Activated naive CD8-positive, alpha-beta T cell treated with anti-CD3 and anti-CD28 coated beads, Interleukin-2, amount 50 U/mL, for 16 hours (primary cell): Measurements from ENCODE around the gene DSCAM.

Source experiments
- DNase-seq: peaks from one replicate; pipeline ENCODE4 v3.0.0-alpha.2; 2020; ENCODE audit warnings: low read depth, low spot score

The DSCAM gene

DNA sequence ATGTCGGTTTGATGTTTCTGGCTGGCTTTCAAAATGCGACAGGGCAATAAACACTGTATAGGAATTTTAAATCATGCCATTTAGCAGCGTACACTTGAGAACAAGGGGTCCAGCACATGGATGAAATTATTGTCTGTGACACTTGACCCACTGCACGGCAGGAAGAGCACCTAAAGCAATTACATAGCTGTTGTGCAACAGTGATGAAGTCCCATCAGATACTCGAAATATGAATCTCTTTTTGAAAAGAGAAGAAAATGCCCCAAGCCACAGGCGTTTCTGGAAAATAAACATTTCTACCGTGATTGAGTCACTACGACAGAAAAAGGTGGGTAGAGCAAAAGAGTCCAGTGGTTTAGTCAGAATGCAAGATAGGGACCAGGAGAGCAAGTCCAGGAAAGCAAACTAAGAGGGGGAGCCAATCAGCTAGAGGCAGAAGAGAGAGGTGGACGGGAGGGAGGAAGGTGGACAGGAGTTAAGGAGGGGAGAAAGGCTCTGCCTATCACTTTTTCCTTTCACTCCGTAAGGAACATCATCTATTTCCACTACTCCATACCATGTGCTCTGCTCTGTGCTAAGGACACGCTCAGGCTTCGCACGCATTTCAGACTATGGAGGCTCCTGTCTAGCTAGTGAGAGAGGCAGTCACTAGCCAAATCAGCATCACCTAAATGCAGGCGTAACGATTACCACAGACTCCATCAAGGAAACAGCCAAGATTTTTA, 6.4 kb downstream of the DSCAM start:
- no peak for DNase-seq

DNA sequence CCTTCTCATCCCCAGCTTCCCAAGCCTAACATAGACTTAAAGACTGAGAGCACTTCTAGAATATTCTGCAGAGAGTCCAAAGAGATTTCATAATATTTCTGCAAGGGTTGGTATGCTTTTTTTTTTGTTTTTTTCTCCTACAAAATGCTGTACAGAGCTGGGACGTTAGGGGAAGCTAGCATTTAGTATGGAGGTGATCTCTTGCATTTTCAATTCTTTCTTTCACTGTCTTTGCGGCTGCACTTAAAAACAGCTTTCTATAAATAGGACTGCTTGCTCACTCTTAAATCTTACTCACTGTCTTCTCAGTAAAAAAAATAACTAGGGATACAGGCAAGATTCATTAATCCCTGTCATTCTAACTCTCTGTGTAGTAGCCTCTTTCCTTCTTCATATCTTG, 7.4 kb downstream of the DSCAM start:
- DNase-seq: no peak

DNA sequence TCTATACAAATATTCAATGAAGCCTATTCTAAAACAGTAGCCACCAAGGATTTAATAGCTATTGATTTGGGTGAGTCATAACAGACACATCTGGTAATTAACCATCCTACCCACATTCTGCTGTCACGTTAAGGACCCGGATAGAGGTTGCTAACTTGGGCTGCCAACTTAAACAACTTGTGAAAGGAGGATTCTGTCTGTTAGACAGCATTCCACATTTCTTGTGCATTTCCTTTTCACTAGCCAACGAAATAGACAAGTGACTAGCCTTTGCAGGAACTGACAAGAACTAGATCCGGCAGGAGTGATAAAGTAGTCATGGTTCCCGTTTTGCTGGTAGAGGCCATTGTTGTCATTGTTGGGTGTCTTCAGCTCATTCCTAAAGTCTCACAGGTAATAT, 9.5 kb downstream of the DSCAM start:
- no peak for DNase-seq

DNA sequence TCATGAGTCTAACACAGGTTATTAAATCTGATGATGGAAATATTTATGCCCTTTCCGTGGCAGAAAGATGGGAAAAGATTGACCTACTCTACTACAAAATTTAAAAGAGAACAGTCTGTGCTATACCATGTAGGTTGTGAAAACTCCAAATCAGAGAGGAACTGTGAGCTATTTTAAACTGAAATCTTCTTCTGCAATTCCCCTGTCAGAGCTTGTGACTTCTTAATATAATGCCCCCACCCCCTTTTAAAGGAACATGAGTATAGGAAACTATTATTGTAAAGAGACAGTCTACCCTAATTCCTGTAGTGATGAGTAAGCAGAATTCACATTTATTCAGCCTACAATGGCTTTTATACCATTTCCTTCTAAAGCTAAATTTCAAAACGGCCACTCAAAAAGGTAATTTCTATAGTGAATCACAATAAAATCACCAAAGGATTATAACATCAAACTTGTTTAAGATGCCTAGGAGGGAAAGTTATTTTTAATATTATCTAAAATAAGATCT, 11.7 kb downstream of the DSCAM start:
- DNase-seq: no peak

DNA sequence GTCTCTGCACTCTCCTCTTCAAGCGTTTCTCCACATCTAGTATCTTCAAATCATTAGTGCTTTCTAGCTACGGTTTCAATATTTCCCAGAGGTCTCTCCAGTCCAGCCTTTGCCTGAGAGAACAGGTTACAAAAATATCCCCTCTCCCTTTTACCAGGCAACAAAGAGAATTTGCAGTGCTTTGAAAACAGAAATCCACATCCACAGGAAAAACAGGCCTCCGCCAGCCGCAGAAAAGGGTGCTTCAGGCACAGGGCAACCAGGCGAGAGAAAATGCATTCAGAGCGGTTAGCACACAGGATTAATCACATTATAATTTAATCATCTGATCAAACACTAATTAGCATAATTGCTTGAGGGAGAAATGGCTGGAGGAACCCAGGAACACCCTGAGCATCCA, 13.8 kb downstream of the DSCAM start:
- no peak for DNase-seq

DNA sequence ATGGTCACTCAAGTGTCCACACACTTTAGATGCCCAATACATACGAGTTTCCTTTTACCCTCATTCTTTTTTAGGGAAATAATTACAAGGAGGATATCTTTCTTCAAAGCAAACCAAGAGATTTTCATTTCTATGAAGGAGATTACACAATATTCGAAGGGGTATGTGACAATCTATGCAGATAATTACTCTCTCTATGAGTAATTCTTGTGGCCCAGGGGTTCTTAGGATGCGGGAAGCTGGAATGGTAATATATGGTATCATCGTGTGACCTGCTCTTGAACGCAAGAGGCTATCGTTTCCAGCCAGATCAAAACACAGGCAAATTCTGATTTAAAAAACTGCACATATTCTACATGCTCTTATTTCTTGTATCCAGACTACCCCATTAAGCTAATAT, 14.6 kb downstream of the DSCAM start:
- no peak for DNase-seq

DNA sequence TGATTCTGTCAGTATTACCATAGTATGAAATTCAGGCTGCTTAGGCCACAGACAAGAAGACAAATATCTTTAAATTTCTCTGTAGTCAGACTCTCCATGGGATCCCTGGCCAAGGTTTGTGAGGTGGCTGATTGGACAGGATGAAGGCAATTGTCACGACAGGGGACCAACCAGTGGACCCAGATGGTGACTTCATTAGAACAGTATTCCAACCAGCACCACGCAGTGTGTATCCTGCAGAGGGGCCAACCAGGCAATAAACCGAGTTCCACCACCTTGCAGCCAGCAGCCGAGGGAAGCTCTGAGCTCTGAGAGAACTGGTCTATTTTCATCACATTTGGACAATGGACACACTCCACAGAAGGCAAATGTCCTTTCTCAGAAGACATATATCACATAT, 16.1 kb downstream of the DSCAM start:
- no peak for DNase-seq

DNA sequence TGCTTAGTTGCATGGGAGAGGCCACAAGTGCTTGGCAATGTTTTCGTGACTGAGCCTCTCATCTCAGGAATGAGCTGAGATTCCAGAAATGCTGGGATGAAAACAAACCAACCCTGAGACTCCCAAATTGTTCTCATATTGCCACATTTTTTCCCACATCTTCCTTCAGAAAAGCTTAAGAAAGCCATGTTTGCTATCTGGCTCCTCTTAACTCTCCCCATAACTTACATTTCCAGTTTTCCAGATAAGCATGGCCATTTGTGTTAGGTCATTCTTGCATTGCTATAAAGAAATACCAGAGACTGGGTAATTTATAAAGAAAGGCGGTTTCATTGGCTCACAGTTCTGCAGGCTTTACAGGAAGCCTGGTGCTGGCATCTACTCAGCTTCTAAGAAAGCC, 17.2 kb downstream of the DSCAM start:
- no peak for DNase-seq

DNA sequence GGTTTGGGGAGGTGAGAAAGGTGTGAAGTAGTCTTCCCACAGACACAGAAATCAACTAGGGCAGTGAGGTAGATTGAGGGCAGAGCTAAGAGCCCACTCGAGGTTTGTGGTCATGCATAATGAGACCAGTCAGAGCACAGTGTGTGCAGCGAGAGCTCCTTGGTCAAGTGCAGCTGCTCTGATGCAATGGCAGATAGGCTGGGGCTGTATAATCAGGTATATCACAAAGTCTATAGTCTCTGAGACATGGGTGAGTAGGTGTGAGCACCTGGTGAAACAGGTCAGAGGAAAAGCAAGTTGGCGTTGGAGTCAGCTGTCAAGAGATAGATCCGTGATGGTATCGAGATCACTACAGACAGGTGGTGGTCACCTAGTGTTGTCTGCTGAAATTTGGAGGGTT, 17.6 kb downstream of the DSCAM start:
- no peak for DNase-seq

DNA sequence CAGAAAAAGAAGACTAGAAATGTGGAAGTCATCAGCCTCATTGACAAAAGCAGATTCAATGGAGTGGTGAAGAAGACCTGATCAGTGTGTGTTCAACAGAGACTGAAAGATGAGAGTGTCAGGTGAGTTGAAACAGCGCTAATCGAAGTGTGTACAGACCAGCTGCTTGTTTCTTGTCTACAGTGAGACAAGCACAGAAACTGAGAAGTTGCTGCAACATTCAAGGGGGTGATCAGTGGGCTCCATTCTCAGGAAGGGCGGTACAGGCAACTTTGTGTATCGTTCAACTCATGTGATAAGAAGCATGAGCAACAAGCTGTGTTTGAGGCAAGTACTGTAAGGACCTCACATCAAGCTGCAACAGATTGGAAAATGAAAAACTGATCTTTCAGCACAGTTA, 19.4 kb downstream of the DSCAM start:
- DNase-seq: no peak

DNA sequence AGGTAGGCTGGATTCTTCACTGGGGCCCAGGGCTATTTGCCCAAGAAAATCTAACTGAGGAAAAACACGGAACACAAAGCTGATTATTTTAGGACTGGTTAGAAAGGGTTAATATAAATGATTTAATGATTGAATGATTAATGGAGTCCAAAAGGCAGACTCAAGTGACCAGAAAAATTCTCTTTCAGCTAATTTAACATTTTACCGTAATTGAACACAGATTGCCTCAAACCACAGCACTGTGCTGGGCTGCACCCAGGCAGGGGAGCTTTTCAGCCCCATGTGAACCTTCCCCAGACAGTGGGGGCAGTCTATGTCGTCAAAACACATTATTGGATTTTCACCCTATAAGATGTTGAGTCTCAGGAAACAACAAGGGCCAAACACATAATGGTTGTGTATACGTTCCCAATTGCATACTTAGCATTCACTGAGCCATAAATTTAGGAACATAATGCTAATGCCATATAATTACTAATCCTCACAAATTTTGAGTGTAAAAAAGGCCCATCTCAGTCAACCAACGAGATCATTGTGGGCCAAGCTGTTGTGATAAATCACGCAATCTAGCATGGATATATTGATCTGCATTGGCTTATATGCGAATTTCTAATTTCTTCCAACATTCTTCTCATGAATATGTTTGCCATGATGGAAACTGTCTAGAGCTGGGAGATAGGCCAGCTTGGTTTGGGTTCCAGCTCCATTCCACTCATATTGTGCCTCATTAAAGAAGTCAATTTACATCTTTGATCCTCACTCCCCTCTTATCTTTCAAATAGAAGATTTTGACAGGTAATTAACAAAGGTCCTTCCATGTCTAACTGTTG, 27.7 kb downstream of the DSCAM start:
- DNase-seq: no peak

DNA sequence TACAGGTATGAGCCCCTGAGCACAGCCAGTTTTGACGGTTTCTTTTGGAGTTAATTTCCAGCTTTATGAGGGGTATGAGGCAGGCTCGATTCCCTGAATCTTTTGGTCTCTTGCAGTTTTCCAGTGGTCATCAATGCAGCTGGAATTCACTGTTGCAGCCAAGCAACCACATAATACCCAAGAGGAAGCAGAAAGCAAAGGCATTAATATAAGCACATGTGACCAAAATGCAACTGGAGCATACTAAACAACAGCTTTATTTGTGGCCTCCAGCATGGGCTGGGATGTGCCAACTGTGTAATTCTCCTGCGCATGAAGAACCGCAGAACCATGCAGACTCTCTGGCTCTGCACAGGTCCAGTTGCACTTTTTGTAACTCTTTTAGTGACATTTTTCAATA, 33.0 kb downstream of the DSCAM start:
- no peak for DNase-seq

DNA sequence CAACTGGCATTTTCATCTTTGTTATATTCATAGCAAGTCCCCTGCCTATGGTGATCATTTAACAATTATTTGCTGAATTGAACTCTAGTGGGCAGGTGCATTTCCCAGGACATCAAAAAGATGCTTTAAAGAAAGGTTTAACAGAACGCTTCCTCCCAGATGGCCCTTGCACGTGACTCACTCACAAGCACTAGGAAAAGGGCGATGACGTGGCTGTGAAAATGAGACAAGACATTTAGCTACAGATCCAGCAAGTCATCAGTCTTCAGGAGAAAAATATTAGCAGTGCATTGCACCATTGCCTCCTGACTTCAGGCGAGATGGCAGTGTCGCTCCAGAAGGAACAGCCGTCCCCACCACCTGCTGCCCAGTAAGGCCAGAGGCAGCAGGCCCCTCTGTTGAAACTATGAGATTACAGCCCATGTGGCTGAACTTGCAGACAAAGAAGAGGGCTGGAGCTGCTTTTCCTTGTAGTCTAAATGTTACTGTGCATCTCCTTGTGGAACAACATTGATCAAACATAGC, 37.2 kb downstream of the DSCAM start:
- no peak for DNase-seq

DNA sequence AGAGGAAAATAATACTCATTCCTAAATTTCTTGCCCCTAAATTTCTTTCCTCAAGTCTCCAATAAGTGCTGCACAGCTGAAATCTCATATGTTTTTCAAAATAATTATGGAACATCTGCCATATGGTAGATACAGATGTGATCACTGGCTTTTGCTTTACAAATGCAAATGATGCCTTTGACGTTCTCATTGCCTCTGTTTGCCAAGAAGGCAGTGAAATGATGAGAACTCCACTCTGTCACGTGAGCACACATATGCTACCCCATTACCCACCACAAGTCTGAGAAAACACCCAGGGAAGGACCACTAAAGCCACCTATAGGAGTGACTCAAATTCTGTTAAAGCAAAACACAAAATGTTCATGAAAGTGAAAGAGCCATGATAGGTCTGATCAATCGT, 43.9 kb downstream of the DSCAM start:
- no peak for DNase-seq

DNA sequence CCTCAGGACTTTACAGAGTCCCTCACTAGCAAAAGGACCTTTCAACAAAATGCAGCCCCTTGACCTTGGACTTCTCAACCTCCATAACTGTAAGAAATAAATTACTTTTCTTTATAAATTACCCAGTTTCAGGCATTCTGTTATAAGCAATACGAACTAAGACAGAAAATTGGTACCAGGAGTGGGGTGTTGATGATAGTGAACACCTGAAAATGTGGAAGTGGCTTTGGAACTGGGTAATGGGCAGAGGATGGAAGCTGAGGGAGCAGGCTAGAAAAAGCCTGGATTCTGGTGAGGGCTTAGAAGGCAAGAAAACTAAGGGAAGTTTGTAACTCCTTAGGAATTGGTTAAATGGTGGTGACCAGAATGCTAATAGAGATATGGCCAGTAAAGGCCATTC, 46.8 kb downstream of the DSCAM start:
- DNase-seq: no peak

DNA sequence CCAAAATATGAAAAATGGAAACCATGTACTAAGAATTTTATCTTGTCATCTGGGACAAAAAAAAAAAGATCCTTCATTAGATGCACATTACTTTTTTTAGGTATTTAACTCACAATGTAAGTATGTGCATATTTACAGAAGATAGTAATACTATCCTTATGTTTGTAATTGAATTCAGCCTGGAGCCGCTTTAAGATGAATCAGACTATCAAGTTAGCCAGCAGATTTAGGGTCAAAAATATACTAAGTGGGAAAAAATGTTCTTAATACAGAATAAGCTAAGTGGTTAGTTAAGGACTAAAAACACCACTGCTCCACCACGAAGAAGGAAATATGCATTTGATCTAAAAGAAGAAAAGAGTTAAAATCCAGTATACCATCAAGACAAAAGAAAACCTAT, 49.1 kb downstream of the DSCAM start:
- no peak for DNase-seq

DNA sequence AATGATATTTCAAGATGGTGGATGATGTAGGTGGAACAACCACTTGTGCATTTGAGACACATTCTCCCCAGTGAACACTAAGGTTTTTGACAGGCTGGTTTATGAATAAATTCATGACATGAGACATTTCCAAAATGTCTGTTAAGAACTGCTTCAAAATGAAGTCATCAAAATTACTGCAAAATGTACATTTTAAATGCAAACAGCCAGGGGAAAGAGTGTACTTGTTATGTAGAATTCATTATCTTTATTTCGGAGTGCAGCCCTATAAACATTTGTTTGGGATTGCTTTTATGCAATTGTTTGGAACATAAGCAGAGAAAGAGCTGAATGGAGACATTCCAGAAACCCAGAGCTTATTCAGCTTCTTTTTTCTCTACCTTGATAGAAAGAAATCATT, 49.5 kb downstream of the DSCAM start:
- DNase-seq: no peak

DNA sequence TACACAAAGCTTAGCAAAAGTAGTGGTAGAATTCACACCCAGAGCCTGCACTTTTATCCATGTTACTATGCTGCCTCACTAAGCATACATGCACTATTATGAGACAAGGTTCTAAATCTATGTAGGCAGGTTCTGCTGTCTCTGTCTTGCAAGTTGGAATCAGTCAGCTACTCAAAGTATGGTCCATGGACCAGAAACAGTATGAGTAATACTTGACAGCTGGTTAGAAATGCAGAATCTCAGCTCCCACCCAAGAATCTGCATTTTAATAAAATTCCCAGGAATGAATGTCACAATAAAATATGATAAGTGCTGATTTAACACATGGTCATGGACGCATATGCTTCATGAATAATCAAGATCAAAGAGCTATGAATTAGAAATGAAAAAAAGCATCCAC, 50.5 kb downstream of the DSCAM start:
- no peak for DNase-seq

DNA sequence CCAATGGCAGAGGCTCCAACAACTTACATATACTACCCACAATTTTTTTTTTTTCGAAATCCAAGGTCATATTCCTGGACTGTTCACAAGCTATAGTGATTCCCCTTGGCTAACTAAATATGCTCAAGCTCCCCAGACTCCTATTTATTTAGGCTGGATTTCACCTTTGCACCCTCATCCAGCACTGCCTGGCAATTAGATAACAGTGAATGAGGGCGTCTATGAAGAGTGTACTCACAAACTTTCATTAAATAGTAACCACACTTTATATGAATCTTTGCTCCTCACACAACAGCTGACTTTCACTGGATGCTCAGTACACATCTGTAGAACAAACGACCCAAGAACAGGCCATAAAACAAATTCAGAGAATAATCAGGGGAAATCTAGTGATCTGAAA, 51.6 kb downstream of the DSCAM start:
- DNase-seq: no peak

DNA sequence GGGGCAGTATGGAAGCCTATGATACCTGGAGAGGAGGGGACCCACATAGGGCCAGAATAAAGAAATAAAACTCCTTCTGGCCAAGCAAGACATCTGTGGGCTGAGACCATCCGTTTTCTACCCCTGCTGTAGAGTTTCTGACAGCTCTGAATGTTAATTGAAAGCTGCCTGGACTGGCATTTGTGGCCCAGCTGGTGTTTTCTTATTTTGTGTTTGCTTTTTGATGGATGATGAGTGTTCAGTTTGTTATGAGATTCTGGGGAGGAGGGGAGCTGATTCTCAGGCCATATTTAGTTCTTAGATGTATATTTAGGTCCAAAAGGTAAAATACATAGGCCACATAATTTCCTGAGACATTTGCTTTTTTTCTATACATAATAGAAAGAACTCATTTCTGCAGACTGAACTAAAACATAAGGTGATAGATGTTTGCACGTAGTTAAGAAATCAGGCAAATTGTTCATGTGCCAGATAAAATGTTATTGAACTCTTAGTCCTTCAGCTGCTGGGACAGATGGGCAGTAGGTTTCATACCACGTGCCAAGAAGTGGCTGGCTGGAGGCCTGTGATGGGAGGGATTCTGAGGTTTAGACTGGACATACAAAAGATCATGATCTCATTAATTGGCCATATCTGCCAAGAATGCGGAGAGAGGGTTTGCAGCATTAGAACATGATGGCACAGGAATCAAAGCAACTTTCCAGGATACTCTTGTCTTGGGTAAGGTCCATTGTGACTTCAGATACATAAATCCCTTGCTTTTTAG, 54.1 kb downstream of the DSCAM start:
- DNase-seq: no peak

DNA sequence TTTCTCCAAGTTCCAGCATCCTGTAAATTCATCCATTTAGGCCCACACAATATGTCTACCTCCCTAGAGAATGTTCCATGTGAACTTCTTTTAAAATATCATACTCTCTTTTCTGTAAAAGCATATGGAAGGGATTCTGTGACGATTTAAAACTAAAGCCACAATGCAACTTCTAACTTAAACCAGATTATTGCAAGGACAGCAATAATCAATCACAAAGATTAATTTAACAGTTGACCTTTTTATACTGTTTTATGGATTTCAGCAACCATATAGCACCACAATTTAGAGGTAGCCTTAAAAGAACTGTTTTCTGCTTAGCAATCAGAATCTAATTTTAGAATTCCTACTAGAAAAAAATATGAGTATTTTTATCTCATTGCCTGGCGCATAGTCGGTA, 58.3 kb downstream of the DSCAM start:
- DNase-seq: no peak

DNA sequence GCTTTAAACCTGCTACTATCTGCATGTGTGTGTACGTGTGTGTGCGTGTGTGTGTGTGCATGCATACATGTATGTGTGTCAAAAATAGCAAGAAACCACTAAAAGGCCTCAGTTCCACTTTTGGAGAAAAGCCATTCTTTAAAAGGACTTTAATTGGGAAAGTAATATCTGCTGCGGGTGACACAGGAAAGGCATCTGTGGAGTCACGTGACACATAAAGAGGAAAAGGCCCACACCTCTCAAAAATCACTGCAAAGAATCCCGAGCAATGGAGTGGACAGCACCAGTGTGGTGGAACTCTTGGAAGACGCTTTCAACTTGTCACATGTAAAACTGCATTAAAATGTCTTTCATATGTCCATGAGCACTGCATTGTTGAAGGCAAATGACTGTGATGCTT, 63.6 kb downstream of the DSCAM start:
- DNase-seq: no peak
